ENCODE measurements around the gene DLK2. TPM values are rescaled to one million over a fixed set of nuclear protein-coding genes. Genes with fewer than 3 reads are reported as not detected.

Gene DLK2
- total RNA-seq, 2 donors from 2014 or later: not detected

- no peaks in the 10 kb centered on the region for H3K9me3 ChIP-seq (ENCODE audit: control insufficient read depth, low read length)
- 80 to 88% methylated on average over 1 to 4 of the region's 4 CpGs for WGBS, 2 experiments (ENCODE audit: insufficient coverage in 1 of 2, insufficient read length in 1 of 2)
- TF ChIP-seq CTCF (conservative IDR thresholded peaks at IDR 0.05): no peak
- H3K4me3 Mint-ChIP-seq: no peak overlapping the region
- H3K4me3 ChIP-seq (ENCODE audit: low read length): no peak overlapping the region
- peaks cover 21% of the 10 kb centered on the region for H3K36me3 Mint-ChIP-seq (ENCODE audit: low read depth)
- peaks cover 17% of the 10 kb centered on the region for H3K36me3 ChIP-seq (ENCODE audit: control insufficient read depth, insufficient read depth, low read length)
- H3K27ac Mint-ChIP-seq: no peak overlapping the region
- peaks cover 16% of the 10 kb centered on the region for H3K27me3 ChIP-seq (ENCODE audit: control insufficient read depth, insufficient read depth, low read length, poor library complexity, severe bottlenecking)
- H3K9ac ChIP-seq (ENCODE audit: extremely low read depth, low read length, poor library complexity, severe bottlenecking): no peak overlapping the region
- H3K4me1 Mint-ChIP-seq: peaks cover 6% of the 10 kb centered on the region
- H3K9me3 Mint-ChIP-seq: no peaks in the 10 kb centered on the region
- H3K27me3 Mint-ChIP-seq (ENCODE audit: insufficient read depth): peaks cover 21% of the 10 kb centered on the region
- no peak overlapping the region for H3K27ac ChIP-seq (ENCODE audit: low read depth, low read length)
- no peaks in the 10 kb centered on the region for H3K4me1 ChIP-seq (ENCODE audit: control insufficient read depth, insufficient read depth, low read length)
- DNase-seq: no peak
Observed at GRCh38 chr6:43451348-43451747, 4.0 kb downstream of the DLK2 start.

GRCh38 chr6:43450699-43451131 lies 4.6 kb downstream of the DLK2 start:
- no peak for TF ChIP-seq CTCF (conservative IDR thresholded peaks at IDR 0.05)
- 91 to 92% methylated on average over 10 to 13 of the region's 13 CpGs for WGBS, 2 experiments (ENCODE audit: insufficient coverage in 1 of 2, insufficient read length in 1 of 2)
- no peaks in the 10 kb centered on the region for H3K9me3 Mint-ChIP-seq
- no peak overlapping the region for H3K4me3 Mint-ChIP-seq
- no peak overlapping the region for H3K9ac ChIP-seq (ENCODE audit: extremely low read depth, low read length, poor library complexity, severe bottlenecking)
- DNase-seq: no peak
- H3K36me3 Mint-ChIP-seq (ENCODE audit: low read depth): peaks cover 25% of the 10 kb centered on the region
- peaks cover 17% of the 10 kb centered on the region for H3K36me3 ChIP-seq (ENCODE audit: control insufficient read depth, insufficient read depth, low read length)
- no peaks in the 10 kb centered on the region for H3K4me1 ChIP-seq (ENCODE audit: control insufficient read depth, insufficient read depth, low read length)
- no peaks in the 10 kb centered on the region for H3K9me3 ChIP-seq (ENCODE audit: control insufficient read depth, low read length)
- H3K27me3 ChIP-seq (ENCODE audit: control insufficient read depth, insufficient read depth, low read length, poor library complexity, severe bottlenecking): peaks cover 9% of the 10 kb centered on the region
- no peak overlapping the region for H3K27ac ChIP-seq (ENCODE audit: low read depth, low read length)
- H3K27ac Mint-ChIP-seq: no peak overlapping the region
- no peak overlapping the region for H3K4me3 ChIP-seq (ENCODE audit: low read length)
- H3K27me3 Mint-ChIP-seq (ENCODE audit: insufficient read depth): peaks cover 15% of the 10 kb centered on the region
- peaks cover 1% of the 10 kb centered on the region for H3K4me1 Mint-ChIP-seq

- TF ChIP-seq CTCF (conservative IDR thresholded peaks at IDR 0.05): no peak
- Histone ChIP-seq H3K4me1 (ENCODE audit: control insufficient read depth, insufficient read depth, low read length) (no peaks in the 10 kb centered on the region), H3K9ac (ENCODE audit: extremely low read depth, low read length, poor library complexity, severe bottlenecking) (no peak overlapping the region), H3K9me3 (ENCODE audit: control insufficient read depth, low read length) (no peaks in the 10 kb centered on the region), H3K27ac (ENCODE audit: low read depth, low read length) (no peak overlapping the region), H3K36me3 (ENCODE audit: control insufficient read depth, insufficient read depth, low read length) (peaks cover 23% of the 10 kb centered on the region), H3K27me3 (ENCODE audit: control insufficient read depth, insufficient read depth, low read length, poor library complexity, severe bottlenecking) (no peaks in the 10 kb centered on the region), H3K4me3 (ENCODE audit: low read length) (no peak overlapping the region)
- Mint-ChIP-seq H3K27ac (no peak overlapping the region), H3K36me3 (ENCODE audit: low read depth) (peaks cover 27% of the 10 kb centered on the region), H3K4me3 (no peak overlapping the region), H3K27me3 (ENCODE audit: insufficient read depth) (peaks cover 2% of the 10 kb centered on the region), H3K4me1 (no peaks in the 10 kb centered on the region), H3K9me3 (no peaks in the 10 kb centered on the region)
- WGBS, 2 experiments (ENCODE audit: insufficient coverage in 1 of 2, insufficient read length in 1 of 2): 91% methylated on average over 4 of the region's 4 CpGs; no CpG with 5 or more reads in 1 of the 2 experiments
- DNase-seq: no peak
Observed at GRCh38 chr6:43448916-43449315, 6.4 kb downstream of the DLK2 start.
